Left lobe of liver (tissue), 1 donor: ENCODE measurements around the gene MRPS10. TPM values are rescaled to one million over a fixed set of nuclear protein-coding genes. Genes with fewer than 3 reads are reported as not detected.

Experiments used
- total RNA-seq: library from RNA; stranded (reverse); gene quantifications from one replicate; pipeline ENCODE4 v1.2.1, GENCODE V29; 2021
- donor health status: DM: no; HTN: yes; CAD: no.

The MRPS10 gene
- total RNA-seq, 1 donor from 2014 or later, result 18.1 TPM

Other genes starting within 250 kb of the MRPS10 start
- gene TAF8, start 167.3 kb downstream of the MRPS10 start, total RNA-seq, result 13.1 TPM
- gene C6orf132, start 75.2 kb downstream of the MRPS10 start, total RNA-seq, result 0.38 TPM
- gene GUCA1A, start 44.5 kb downstream of the MRPS10 start, total RNA-seq, result not detected
- gene GUCA1B, start 22.9 kb downstream of the MRPS10 start, total RNA-seq, result 0.81 TPM
- gene TRERF1, start 234.1 kb upstream of the MRPS10 start, total RNA-seq, result 0.58 TPM